ENCODE results near the gene TLCD1.

- TF ChIP-seq POLR2AphosphoS5 (IDR thresholded peaks at IDR 0.05; ENCODE audit: borderline replicate concordance, low read depth, low read length) (no peak), EZH2 (IDR thresholded peaks at IDR 0.05) (no peak)
These were observed 50.1 kb downstream of the TLCD1 start for GRCh38 chr17:28675980-28676379.

All from SK-N-MC (cell line).